ENCODE data around the gene BNIP3. TPM values are rescaled to one million over a fixed set of nuclear protein-coding genes. Genes with fewer than 3 reads are reported as not detected.

The BNIP3 gene
- total and polyA plus RNA-seq, 2 of the 8 experiments (the other 6 are each of a cell fraction or from before 2014, with no cell fraction given), result 25.8 to 58.9 TPM

GRCh38 chr10:131928248-131929095, 53.3 kb downstream of the BNIP3 start (continued):
- no peak for TF ChIP-seq CHD2 (IDR thresholded peaks at IDR 0.05; ENCODE audit: low read length)
